ENCODE results near the gene DOCK4.

The DOCK4 gene

GRCh38 chr7:112073530-112073929 is 132.7 kb downstream of the DOCK4 start:
- no peak for DNase-seq

DNA sequence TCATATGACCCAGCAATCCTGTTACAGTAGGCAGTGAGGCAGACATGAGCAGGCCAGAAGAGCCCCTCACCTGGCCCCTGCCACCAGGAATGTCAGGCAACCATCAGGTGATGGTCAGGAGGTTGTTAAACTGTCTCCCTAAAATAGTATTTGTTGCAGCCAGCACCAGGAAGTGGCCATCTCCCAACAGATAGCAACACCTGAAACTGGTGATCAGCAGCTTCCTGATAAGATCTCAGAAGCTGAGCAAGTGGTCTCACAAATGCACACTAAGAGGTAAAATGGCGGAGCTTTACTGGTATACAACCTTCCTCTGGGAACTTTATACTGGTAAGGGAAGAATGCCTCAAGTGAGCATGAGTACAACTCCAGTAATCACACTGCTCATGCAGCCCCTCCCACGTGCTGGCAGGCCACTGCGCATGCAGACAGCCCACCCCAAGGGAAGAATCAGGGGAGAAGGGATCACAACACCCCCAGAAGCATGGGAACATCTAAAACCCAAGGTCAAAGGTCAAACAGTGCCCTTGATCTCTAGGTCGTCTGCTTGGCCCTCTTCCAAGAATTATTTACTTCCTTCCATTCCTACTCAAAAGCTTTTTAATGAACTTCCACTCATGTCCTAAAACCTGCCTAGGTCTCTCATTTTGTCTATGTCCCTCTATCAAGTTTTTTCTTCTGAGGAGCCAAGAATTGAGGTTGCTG is 133.5 kb downstream of the DOCK4 start:
- no peak for DNase-seq

DNA sequence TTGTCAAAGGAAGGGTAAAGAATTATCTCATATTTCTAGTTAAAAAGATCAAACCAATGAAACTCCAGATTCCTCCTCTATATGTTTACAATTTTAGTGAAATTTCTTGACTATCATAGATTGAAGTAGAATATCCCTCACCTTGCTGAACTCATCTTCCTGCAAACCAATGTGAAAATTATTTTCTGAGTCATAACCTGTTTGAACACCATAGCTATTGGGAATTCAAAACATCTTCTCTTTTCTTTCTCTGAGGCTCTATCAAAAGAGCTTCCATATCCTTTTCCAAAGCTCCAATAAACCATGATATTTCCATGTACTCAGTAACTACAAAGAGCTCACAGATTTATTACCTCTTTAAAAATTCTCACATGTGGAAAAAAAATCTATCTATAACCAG is 134.3 kb downstream of the DOCK4 start:
- DNase-seq = no peak

DNA sequence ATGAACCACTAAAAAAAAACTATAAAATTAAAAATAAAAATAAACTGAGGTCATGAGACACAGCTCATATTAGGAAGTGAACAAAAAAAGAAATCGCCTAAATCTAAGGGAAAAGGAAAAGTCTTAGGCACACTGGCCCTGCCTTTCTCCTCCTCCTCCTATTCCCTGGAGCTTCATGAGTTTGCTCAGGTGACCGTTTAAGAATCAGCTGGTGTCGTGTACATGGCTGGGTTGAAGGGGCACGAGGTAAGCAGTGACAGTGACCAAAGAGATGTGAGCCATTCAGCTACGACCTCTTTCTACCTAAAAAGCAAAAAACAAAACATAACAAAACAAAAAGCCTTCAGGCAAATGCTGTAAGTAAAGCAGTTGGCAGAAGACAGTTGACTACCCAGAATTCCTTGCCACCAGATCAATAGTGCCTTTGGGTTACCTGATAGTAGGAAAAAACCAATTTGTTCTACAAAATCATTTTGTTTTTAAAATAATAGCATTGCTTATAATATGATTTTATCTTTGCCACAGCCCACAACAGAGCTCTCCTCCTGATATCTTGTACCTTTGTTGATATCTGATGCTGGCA is 135.4 kb downstream of the DOCK4 start:
- no peak for DNase-seq

GRCh38 chr7:112069879-112070321 is 136.3 kb downstream of the DOCK4 start:
- DNase-seq = no peak

- DNase-seq = no peak
Measured at GRCh38 chr7:112068967-112069366, 137.2 kb downstream of the DOCK4 start.

GRCh38 chr7:112067632-112068540 is 138.3 kb downstream of the DOCK4 start:
- no peak for DNase-seq

DNA sequence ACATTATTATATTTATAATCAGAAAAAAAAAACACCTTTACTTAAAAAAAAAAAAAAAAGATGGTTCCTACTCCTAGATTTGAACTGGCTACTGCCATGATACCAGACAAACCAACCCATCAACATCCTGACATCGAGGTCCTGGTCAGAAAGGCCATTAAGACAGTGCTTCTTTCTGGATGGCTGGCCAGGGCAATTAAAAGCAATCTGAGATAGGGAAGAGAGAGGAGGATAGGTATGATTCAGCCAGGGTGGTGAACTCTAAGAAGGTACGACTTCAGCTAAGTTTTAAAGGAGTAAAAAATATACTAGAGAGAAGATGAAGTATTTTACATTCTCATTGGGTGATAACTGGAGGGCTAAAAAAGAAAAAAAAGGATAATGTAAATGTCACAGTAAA is 139.0 kb downstream of the DOCK4 start:
- DNase-seq = no peak

DNA sequence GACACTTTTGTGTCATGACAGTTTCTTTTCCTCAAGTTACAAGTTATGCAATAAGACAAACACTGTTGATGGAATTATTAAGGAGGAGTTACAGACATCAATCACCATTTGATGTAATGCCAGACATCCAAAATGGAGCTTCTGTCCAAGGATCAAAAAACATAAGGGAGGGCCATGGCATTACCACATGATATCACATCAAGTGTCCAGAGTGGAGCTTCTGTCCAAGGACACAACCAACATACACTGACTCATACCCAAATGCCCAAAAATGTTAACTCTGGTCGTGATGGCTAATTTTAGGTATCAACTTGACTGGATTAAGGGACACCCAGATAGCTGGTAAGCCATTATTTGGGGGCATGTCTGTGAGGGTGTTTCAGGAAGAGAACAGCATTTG is 140.4 kb downstream of the DOCK4 start:
- no peak for DNase-seq

DNA sequence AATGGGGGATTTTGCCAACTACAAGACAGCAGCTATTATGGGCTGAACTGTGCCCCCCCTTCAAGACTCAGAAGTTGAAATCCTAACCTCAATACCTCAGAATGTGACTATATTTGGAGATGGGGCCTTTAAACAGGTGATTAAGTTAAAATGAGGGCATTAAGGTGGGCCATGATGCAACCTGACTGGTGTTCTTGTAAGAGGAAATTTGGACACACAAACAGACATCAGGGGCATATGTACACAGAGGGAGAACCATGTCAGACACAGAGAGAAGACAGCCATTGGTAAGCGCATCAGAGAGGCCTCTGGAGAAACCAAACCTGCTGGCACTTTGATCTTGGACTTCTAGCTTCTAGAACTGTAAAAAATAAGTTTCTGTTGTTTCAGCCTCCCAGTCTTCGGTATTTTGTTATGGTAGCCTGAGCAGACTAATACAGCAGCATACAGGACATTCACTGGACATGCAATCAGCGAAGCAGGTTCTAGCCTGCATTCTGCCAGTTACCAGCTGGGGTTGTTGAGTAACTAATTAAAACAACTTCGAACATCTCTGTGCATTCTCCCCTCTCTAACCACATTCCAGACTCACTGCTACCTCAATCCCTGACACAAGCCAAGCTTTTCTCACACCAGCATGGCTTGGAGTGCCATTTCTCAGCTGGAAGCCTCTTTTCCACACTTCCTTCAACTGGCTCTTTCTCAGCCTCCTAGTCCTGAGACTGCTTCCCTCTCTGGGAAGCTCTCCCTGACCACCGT is 141.4 kb downstream of the DOCK4 start:
- no peak for DNase-seq

GRCh38 chr7:112063974-112064373 is 142.2 kb downstream of the DOCK4 start:
- DNase-seq = no peak

GRCh38 chr7:112061051-112061450 is 145.1 kb downstream of the DOCK4 start:
- no peak for DNase-seq

GRCh38 chr7:112060625-112061024 is 145.6 kb downstream of the DOCK4 start:
- no peak for DNase-seq

- no peak for DNase-seq
Measured at GRCh38 chr7:112059675-112060074, 146.5 kb downstream of the DOCK4 start.

DNA sequence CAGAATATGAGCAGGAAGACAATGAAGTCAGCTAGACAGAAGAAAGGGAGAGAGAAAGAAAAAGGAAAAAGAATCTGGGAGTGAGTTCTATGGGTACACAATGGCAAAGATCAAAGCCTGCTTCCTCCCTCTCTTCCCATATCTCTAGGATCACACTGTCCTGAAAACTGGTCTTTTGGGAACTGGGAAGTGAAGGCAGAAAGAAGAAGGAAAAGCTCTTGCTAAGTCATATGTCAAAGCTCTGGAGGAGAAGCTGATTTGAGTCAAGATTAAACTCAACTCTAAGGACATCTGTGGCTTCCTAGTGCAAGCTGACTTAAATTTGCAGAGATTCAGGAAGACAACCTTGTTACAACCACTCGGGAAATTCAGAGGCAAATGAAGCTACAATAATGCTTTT is 147.5 kb downstream of the DOCK4 start:
- DNase-seq = no peak

GRCh38 chr7:112056409-112056808 is 149.8 kb downstream of the DOCK4 start:
- DNase-seq = no peak

DNA sequence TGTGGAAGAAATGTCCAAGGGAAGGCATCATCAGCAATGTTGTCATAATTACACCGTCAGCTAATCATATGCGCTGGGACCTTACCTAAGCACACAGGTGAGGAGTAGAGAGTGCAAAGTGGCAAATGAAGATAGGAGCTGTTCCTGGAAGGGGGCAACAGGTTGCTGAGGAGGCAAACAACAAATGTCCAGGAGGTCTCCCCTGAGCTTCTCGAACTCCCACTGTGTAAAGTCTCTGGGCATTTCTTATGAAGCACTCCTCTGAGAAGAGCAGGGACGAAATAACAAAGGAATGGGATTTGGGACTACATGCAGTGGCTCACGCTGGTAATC is 152.5 kb downstream of the DOCK4 start:
- no peak for DNase-seq

GRCh38 chr7:112052993-112053736 is 153.0 kb downstream of the DOCK4 start:
- DNase-seq = no peak

GRCh38 chr7:112052498-112052897 is 153.7 kb downstream of the DOCK4 start:
- no peak for DNase-seq

- DNase-seq = no peak
Measured at GRCh38 chr7:112050250-112050881, 155.8 kb downstream of the DOCK4 start.

GRCh38 chr7:112049555-112050249 is 156.5 kb downstream of the DOCK4 start:
- DNase-seq = no peak

All from RPMI8226 (cell line).